GM23248 (cell line): ENCODE measurements around the gene MAP4K1. TPM values are rescaled to one million over a fixed set of nuclear protein-coding genes. Genes with fewer than 3 reads are reported as not detected.

Source experiments
- DNase-seq: peaks from one replicate; pipeline ENCODE4 v3.0.0-alpha.2; 2015
- H2AFZ ChIP-seq: fragments of 200-600 bp; sonication (generic); 2 replicates; pipeline ENCODE4 v1.6.1; 2016; ENCODE audit warnings: antibody characterized with exemption
- H3F3A ChIP-seq: fragments of 200-600 bp; sonication (generic); 2 replicates; pipeline ENCODE4 v1.6.1; 2016; ENCODE audit warnings: mild to moderate bottlenecking, antibody characterized with exemption, mixed run types; ENCODE audit not compliant: insufficient read depth
- H3K27ac ChIP-seq: fragments of 200-600 bp; sonication (generic); 2 replicates; pipeline ENCODE4 v1.5.1; 2016; ENCODE audit warnings: mild to moderate bottlenecking
- H3K27me3 ChIP-seq: fragments of 200-600 bp; sonication (generic); replicated peaks from 2 replicates; pipeline ENCODE4 v1.6.1; 2016; ENCODE audit warnings: mild to moderate bottlenecking; ENCODE audit not compliant: insufficient read depth
- H3K36me3 ChIP-seq: fragments of 200-600 bp; sonication (generic); 2 replicates; pipeline ENCODE4 v1.6.1; 2016; ENCODE audit warnings: low read depth, mild to moderate bottlenecking
- H3K4me1 ChIP-seq: fragments of 200-600 bp; sonication (generic); 2 replicates; pipeline ENCODE4 v1.6.1; 2016; ENCODE audit warnings: mild to moderate bottlenecking; ENCODE audit not compliant: insufficient read depth
- H3K4me2 ChIP-seq: fragments of 200-600 bp; sonication (generic); one replicate; pipeline ENCODE4 v1.6.1; 2016; ENCODE audit warnings: mild to moderate bottlenecking; ENCODE audit not compliant: unreplicated experiment
- H3K4me3 ChIP-seq: fragments of 200-600 bp; sonication (generic); 2 replicates; pipeline ENCODE4 v1.5.1; 2016; ENCODE audit warnings: mild to moderate bottlenecking
- H3K79me2 ChIP-seq: fragments of 200-600 bp; sonication (generic); 2 replicates; pipeline ENCODE4 v1.6.1; 2016; ENCODE audit warnings: mild to moderate bottlenecking; ENCODE audit not compliant: insufficient read depth
- H3K9ac ChIP-seq: fragments of 200-600 bp; sonication (generic); 2 replicates; pipeline ENCODE4 v1.6.1; 2016; ENCODE audit warnings: mild to moderate bottlenecking
- H3K9me2 ChIP-seq: fragments of 200-600 bp; sonication (generic); 2 replicates; pipeline ENCODE4 v1.6.1; 2016; ENCODE audit warnings: mixed run types, mild to moderate bottlenecking, moderate library complexity; ENCODE audit not compliant: insufficient read depth
- H3K9me3 ChIP-seq: fragments of 200-600 bp; sonication (generic); one replicate; pipeline ENCODE4 v1.6.1; 2017; ENCODE audit warnings: low read depth
- H4K20me1 ChIP-seq: fragments of 200-600 bp; sonication (generic); 2 replicates; pipeline ENCODE4 v1.6.0; 2016; ENCODE audit not compliant: insufficient read depth
- EZH2 ChIP-seq: fragments of 200-600 bp; sonication (generic); IDR thresholded peaks from 2 replicates; pipeline ENCODE4 v1.6.1; 2018; ENCODE audit warnings: antibody characterized with exemption, mild to moderate bottlenecking; ENCODE audit not compliant: insufficient read depth, poor library complexity, severe bottlenecking
- EZH2phosphoT487 ChIP-seq: fragments of 200-600 bp; sonication (generic); IDR thresholded peaks from 2 replicates; pipeline ENCODE4 v1.6.1; 2018; ENCODE audit warnings: antibody characterized with exemption, moderate library complexity, mild to moderate bottlenecking, low read depth; ENCODE audit not compliant: insufficient read depth
- WGBS, 2 experiments: methylation state at CpG; one replicate each; pipeline ENCODE4 v1.1.6; 2015 to 2017; ENCODE audit warnings: low lambda C conversion rate in 2 of 2, low coverage in 1 of 2; ENCODE audit errors: missing lambda C conversion rate in 2 of 2; 5-methylcytosine and 5-hydroxymethylcytosine counted together
- in situ Hi-C: fragments of 300-500 bp; cut with MboI; formaldehyde crosslinking; loops from 2 replicates; pipeline ENCODE4 v1.15.0; 2020
- polyA plus RNA-seq: library from polyadenylated mRNA; unstranded; fragments of >200 nt; fragmentation: Nextera tagmentation; extraction: Ambion mirVana; gene quantifications from 2 replicates; pipeline ENCODE4 v1.2.1, GENCODE V29; 2016
- total RNA-seq: library from RNA; depleted of rRNA; stranded (reverse); fragments of >200 nt; shearing (Covaris generic); gene quantifications from 2 replicates; pipeline ENCODE4 v1.2.3, GENCODE V29; 2014

MAP4K1 gene
- total and polyA plus RNA-seq, 2 experiments from 2014 or later: 0.63 TPM; not detected in 1

DNA sequence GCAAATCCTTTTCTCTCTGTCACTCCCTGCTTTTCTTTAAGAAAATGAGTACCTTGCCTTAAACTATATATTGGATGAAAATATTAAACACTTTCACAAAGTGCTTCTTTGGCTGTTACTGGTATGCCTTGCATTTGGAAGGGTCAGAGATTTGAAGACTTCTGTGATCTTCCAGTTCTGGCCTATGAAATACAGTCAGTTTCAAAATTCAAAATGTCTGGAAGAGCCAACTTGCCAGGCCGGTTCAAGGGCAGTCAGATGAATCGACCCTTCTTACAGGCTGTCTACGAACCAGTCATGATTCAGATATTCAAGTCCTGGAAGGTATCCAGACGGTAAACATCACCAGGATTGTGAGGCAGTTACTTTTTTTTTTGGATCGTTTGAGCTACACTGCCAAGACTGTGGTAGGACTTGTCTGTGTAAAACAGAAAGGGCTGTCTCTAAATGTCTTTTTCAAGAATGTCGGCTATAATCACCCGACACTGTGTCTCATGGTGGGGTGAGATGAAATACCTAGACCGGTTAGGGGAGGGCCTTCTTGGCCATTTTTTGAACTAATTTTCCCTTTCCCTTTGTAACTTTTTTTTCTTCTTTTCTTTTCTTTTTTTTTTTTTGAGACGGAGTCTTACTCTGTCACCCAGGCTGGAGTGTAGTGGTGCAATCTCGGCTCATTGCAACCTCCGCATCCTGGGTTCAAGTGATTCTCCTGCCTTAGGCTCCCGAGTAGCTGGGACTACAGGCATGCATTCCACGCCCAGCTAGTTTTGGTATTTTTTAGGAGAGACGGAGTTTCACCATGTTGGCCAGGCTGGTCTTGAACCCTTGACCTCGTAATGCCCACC lies 40.9 kb upstream of the MAP4K1 start:
- no peaks in the 10 kb centered on the region for H3K9me2 ChIP-seq
- peaks cover 72% of the 10 kb centered on the region for H3F3A ChIP-seq
- H3K4me3 ChIP-seq: peak overlapping the region; percentile 69
- H3K27ac ChIP-seq: peak overlapping the region; percentile 100
- H3K4me2 ChIP-seq: peak overlapping the region; percentile 85
- peak; percentile 99 for DNase-seq
- 9 to 11% methylated on average over 14 to 15 of the region's 15 CpGs for WGBS, 2 experiments
- H3K36me3 ChIP-seq: peaks cover 9% of the 10 kb centered on the region; the same call in 1 of the 2 replicates
- TF ChIP-seq EZH2 (no peak), EZH2phosphoT487 (no peak)
- peaks cover 91% of the 10 kb centered on the region for H3K79me2 ChIP-seq
- H3K4me1 ChIP-seq: peaks cover 75% of the 10 kb centered on the region
- H3K27me3 ChIP-seq: no peaks in the 10 kb centered on the region
- no peaks in the 10 kb centered on the region for H4K20me1 ChIP-seq
- no peak overlapping the region for H2AFZ ChIP-seq
- H3K9me3 ChIP-seq: no peaks in the 10 kb centered on the region
- H3K9ac ChIP-seq: peak overlapping the region; percentile 92
- in situ Hi-C loops: no loop called here

DNA sequence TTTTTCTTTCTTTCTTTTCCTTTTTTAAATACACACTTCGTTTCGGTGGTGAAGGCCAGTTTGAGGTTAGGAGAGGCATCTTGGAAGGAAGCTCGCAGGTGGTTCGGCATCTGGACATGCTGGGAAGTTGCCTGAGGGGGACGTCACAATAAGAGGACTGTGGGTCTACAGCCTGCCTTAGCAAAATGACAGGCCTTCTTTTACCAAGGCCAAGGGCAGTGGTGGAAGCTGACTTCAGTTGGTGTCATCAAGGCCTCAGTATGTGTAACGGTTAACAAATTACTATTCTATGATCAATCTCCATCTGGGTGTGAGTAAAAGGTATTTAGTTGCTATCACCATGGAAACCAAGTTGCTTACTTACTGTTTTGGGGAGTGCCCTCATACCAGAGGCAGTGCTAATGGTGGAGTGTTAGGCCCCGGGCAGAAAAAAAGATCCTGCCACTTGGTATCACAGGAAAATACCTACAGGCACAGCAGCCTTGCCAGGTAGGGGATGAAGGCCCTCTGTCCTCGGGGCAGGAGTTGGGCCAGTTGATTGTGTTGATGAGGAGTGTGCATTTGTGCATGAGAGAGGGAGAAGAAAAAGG lies 40.0 kb upstream of the MAP4K1 start:
- in situ Hi-C loops: no loop called here
- H3K36me3 ChIP-seq: peaks cover 9% of the 10 kb centered on the region; the same call in 1 of the 2 replicates
- H4K20me1 ChIP-seq: no peaks in the 10 kb centered on the region
- H3K9ac ChIP-seq: peak overlapping the region; percentile 92
- H3K4me3 ChIP-seq: peak overlapping the region; percentile 53
- H3F3A ChIP-seq: peaks cover 82% of the 10 kb centered on the region
- H2AFZ ChIP-seq: no peak overlapping the region
- TF ChIP-seq EZH2phosphoT487 (no peak), EZH2 (no peak)
- peaks cover 91% of the 10 kb centered on the region for H3K79me2 ChIP-seq
- no peaks in the 10 kb centered on the region for H3K9me2 ChIP-seq
- peaks cover 84% of the 10 kb centered on the region for H3K4me1 ChIP-seq
- no peaks in the 10 kb centered on the region for H3K9me3 ChIP-seq
- H3K4me2 ChIP-seq: peak overlapping the region; percentile 70
- peak; percentile 98 for DNase-seq
- peak overlapping the region; percentile 100 for H3K27ac ChIP-seq
- no peaks in the 10 kb centered on the region for H3K27me3 ChIP-seq
- WGBS, 2 experiments: 5 to 7% methylated on average over 8 of the region's 8 CpGs

DNA sequence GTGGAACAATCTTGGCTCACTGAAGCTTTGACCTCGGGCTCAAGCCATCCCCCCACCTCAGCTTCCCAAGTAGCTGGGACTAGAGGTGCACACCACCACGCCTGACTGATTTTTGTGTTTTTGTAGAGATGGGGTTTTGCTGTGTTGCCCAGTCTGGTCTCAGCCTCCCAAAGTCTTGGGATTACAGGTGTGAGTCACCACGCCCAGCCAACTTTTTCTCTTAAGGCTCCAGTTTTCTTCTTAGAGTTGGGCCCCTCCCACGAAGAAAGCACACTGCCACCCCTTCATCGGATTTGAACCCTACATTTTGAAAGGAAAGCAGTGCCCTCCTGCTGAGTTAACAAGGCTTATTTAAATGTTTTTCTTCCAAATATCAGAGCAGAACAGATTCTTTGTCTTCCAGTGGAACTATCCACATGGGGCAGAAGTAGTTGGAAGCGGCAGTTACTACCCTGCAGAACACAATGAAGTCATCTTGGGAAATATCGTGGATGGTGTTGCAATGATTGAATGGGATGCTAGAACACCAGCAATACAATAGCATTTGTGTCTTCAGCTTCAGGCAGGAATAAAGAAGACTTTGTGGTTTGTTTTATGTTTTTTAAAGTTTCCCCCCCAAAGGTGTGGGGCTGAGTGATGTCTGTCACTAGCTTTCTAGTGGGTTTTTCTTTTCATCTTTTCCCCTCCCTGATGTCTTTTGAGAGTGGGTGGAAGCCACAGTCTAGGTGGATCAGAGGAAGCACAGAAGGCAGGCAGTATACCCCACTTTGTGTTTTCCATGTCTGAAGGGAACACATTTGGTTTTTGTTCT lies 38.6 kb upstream of the MAP4K1 start:
- DNase-seq: peak; percentile 79
- Histone ChIP-seq H3K27ac (peak overlapping the region; percentile 100), H3K36me3 (peaks cover 9% of the 10 kb centered on the region; the same call in 1 of the 2 replicates), H3F3A (peaks cover 88% of the 10 kb centered on the region), H3K9me3 (no peaks in the 10 kb centered on the region), H3K4me1 (peaks cover 91% of the 10 kb centered on the region), H3K79me2 (peaks cover 91% of the 10 kb centered on the region), H3K9me2 (no peaks in the 10 kb centered on the region), H3K9ac (peak overlapping the region; percentile 92), H2AFZ (no peak overlapping the region), H4K20me1 (no peaks in the 10 kb centered on the region), H3K27me3 (no peaks in the 10 kb centered on the region), H3K4me2 (peak overlapping the region; percentile 64), H3K4me3 (peak overlapping the region; percentile 42)
- 55 to 56% methylated on average over 7 of the region's 7 CpGs for WGBS, 2 experiments
- in situ Hi-C loops: no loop called here
- TF ChIP-seq EZH2 (no peak), EZH2phosphoT487 (no peak)

DNA sequence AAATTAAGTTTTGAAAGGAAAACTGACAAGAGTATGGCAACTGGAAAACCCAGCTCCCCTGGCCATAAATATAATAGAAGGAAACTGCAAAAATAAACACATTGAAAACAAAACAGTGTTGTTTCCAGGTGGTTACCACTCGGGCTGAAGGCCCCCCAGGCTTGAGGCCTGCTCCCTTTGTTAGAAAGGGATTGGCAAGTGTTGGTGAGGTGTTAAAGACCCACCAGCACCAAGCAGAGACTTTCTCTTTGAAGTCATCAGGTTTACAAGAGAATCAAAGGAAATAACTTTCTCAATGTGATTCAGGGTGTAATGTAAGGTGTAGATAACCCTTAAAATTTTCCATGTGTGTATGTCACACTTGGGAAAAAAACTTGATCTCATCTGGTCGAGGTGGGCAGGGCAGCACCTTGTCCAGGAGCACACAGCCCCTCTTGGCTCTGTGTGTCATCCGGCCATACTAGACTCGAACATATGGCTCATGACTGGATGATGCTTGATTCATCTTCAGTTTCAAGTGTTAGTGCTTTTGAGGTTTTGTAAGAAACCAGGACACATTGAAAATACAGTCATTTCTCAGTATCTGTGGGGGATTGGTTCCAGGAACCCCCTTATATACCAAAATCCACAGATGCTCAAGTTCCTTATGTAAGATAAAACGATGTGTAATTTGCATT lies 37.5 kb upstream of the MAP4K1 start:
- TF ChIP-seq EZH2phosphoT487 (no peak), EZH2 (no peak)
- in situ Hi-C loops: no loop called here
- H3K9me3 ChIP-seq: no peaks in the 10 kb centered on the region
- H4K20me1 ChIP-seq: no peaks in the 10 kb centered on the region
- peak overlapping the region; percentile 100 for H3K27ac ChIP-seq
- H3K9ac ChIP-seq: peak overlapping the region; percentile 92
- H3K4me2 ChIP-seq: peak overlapping the region; percentile 64
- no peak overlapping the region for H2AFZ ChIP-seq
- peak; percentile 66 for DNase-seq
- peaks cover 92% of the 10 kb centered on the region for H3F3A ChIP-seq
- H3K4me1 ChIP-seq: peaks cover 91% of the 10 kb centered on the region
- H3K27me3 ChIP-seq: no peaks in the 10 kb centered on the region
- H3K4me3 ChIP-seq: no peak overlapping the region
- H3K79me2 ChIP-seq: peaks cover 91% of the 10 kb centered on the region
- H3K36me3 ChIP-seq: peaks cover 9% of the 10 kb centered on the region; the same call in 1 of the 2 replicates
- H3K9me2 ChIP-seq: no peaks in the 10 kb centered on the region
- WGBS, 2 experiments: 22 to 27% methylated on average over 5 of the region's 5 CpGs
